SK-N-SH (cell line): ENCODE measurements around the gene DOHH. TPM values are rescaled to one million over a fixed set of nuclear protein-coding genes. Genes with fewer than 3 reads are reported as not detected.
"Not testable (repeated sequence)": the region's sequence is repeated elsewhere in the genome, so short reads cannot be mapped to it uniquely, and the experiment has no call there.

ENCODE experiments used
- CTCF ChIA-PET: fragments of 300-600, 350-600 bp; formaldehyde crosslinking; extraction: SDS; loops from one replicate; lab custom pipeline; 2021; lab: Yijun Ruan, JAX
- POLR2A ChIA-PET: fragments of 350-600 bp; sonication (Branson Sonifier 250); formaldehyde crosslinking; extraction: SDS; loops from one replicate; lab custom pipeline; 2020; ENCODE audit warnings: antibody characterized with exemption, inconsistent platforms; lab: Yijun Ruan, JAX
- DNase-seq: peaks from one replicate; pipeline ENCODE4 v3.0.0; 2012
- H2AFZ ChIP-seq: fragments of 200-600 bp; sonication (generic); 2 replicates; pipeline ENCODE4 v1.8.1; 2016; ENCODE audit warnings: antibody characterized with exemption, mild to moderate bottlenecking, low read depth
- H3F3A ChIP-seq: fragments of 200-600 bp; sonication (generic); replicated peaks from 2 replicates; pipeline ENCODE3; 2016; ENCODE audit warnings: antibody characterized with exemption, mild to moderate bottlenecking; ENCODE audit not compliant: insufficient read depth
- H3K27ac ChIP-seq, 2 experiments: fragments of 200-500 bp in 1 of 2; fragments of 200-600 bp in 1 of 2; sonication (Bioruptor generic) in 1 of 2; sonication (generic), shearing (Covaris generic) in 1 of 2; 2 replicates each; pipeline versions ENCODE4 v1.5.1 to v1.6.1; 2014 to 2016; ENCODE audit warnings: low read depth in 2 of 2, inconsistent platforms in 1 of 2, low read length in 1 of 2, mild to moderate bottlenecking in 1 of 2, mixed read lengths in 1 of 2
- H3K27me3 ChIP-seq: fragments of 200-600 bp; sonication (generic), shearing (Covaris generic); 2 replicates; pipeline ENCODE4 v1.6.1; 2016; ENCODE audit warnings: mixed run types; ENCODE audit not compliant: insufficient read depth
- H3K36me3 ChIP-seq, 2 experiments: fragments of 200-500 bp in 1 of 2; fragments of 200-600 bp in 1 of 2; sonication (Bioruptor generic) in 1 of 2; sonication (generic) in 1 of 2; replicated peaks in 1 of 2; 2 replicates each; pipeline versions ENCODE3 to v1.5.1; 2014 to 2016; ENCODE audit warnings: low read length in 1 of 2, mild to moderate bottlenecking in 1 of 2; ENCODE audit not compliant: insufficient read depth in 2 of 2, control insufficient read depth in 1 of 2
- H3K4me1 ChIP-seq, 2 experiments: fragments of 200-500 bp in 1 of 2; fragments of 200-600 bp in 1 of 2; sonication (Bioruptor generic) in 1 of 2; sonication (generic), shearing (Covaris generic) in 1 of 2; 2 replicates each; pipeline versions ENCODE4 v1.5.1 to v1.6.1; 2014 to 2016; ENCODE audit warnings: low read depth in 1 of 2, low read length in 1 of 2, mixed run types in 1 of 2; ENCODE audit not compliant: insufficient read depth in 2 of 2, control insufficient read depth in 1 of 2
- H3K4me2 ChIP-seq: fragments of 200-600 bp; sonication (generic), shearing (Covaris generic); 2 replicates; pipeline ENCODE4 v1.6.1; 2017; ENCODE audit warnings: mixed run types
- H3K4me3 ChIP-seq, 2 experiments: fragments of 200-500 bp in 1 of 2; fragments of 200-600 bp in 1 of 2; sonication (Bioruptor generic) in 1 of 2; sonication (generic), shearing (Covaris generic) in 1 of 2; 2 replicates each; pipeline versions ENCODE4 v1.5.1 to v1.8.1; 2014 to 2016; ENCODE audit warnings: low read depth in 2 of 2, inconsistent platforms in 1 of 2, low read length in 1 of 2, mild to moderate bottlenecking in 1 of 2, mixed read lengths in 1 of 2, moderate library complexity in 1 of 2
- H3K79me2 ChIP-seq: fragments of 200-600 bp; sonication (generic); 2 replicates; pipeline ENCODE4 v1.8.1; 2017; ENCODE audit warnings: mild to moderate bottlenecking; ENCODE audit not compliant: insufficient read depth
- H3K9ac ChIP-seq: fragments of 200-600 bp; sonication (generic); 2 replicates; pipeline ENCODE4 v1.6.1; 2017; ENCODE audit warnings: mixed run types
- H3K9me2 ChIP-seq: fragments of 200-600 bp; sonication (generic); 2 replicates; pipeline ENCODE4 v1.6.1; 2017; ENCODE audit warnings: mixed run types
- H3K9me3 ChIP-seq: fragments of 200-600 bp; sonication (generic); 2 replicates; pipeline ENCODE4 v1.6.1; 2017; ENCODE audit warnings: mixed run types, mild to moderate bottlenecking, moderate library complexity
- H4K20me1 ChIP-seq: fragments of 200-600 bp; sonication (generic); 2 replicates; pipeline ENCODE4 v1.6.1; 2017; ENCODE audit warnings: mild to moderate bottlenecking, mixed run types; ENCODE audit not compliant: insufficient read depth
- FOXJ3 ChIP-seq: sonication (generic); formaldehyde crosslinking; IDR thresholded peaks from 2 replicates; pipeline ENCODE4 v1.5.1; 2020; ENCODE audit warnings: mild to moderate bottlenecking, missing genetic modification reagents
- GATA2 ChIP-seq: sonication (generic); formaldehyde crosslinking; IDR thresholded peaks from 2 replicates; pipeline ENCODE4 v1.5.0; 2020; ENCODE audit warnings: mild to moderate bottlenecking, missing genetic modification reagents
- JUND ChIP-seq: IDR thresholded peaks from 2 replicates; pipeline ENCODE4 v1.4.0; 2012
- MAX ChIP-seq: IDR thresholded peaks from 2 replicates; pipeline ENCODE4 v1.4.0; 2012; ENCODE audit warnings: low read depth
- MEF2A ChIP-seq: IDR thresholded peaks from 2 replicates; pipeline ENCODE4 v1.4.0; 2012; ENCODE audit warnings: low read depth, borderline replicate concordance
- PBX3 ChIP-seq: IDR thresholded peaks from 2 replicates; pipeline ENCODE4; 2012
- RCOR1 ChIP-seq: fragments of 150-350 bp; IDR thresholded peaks from 2 replicates; pipeline ENCODE4 v1.6.1; 2017; ENCODE audit warnings: antibody characterized with exemption, low read length
- RXRA ChIP-seq: IDR thresholded peaks from 2 replicates; pipeline ENCODE4 v1.4.0; 2012; ENCODE audit warnings: low read depth, mild to moderate bottlenecking, borderline replicate concordance
- SMC3 ChIP-seq: IDR thresholded peaks from 2 replicates; pipeline ENCODE4 v1.6.1; 2012; ENCODE audit warnings: low read depth, low read length, improper control_type of control experiment
- USF1 ChIP-seq: IDR thresholded peaks from 2 replicates; pipeline ENCODE4 v1.4.0; 2012; ENCODE audit warnings: low read depth, borderline replicate concordance
- YY1 ChIP-seq: IDR thresholded peaks from 2 replicates; pipeline ENCODE4 v1.4.0; 2012; ENCODE audit warnings: low read depth, mild to moderate bottlenecking
- WGBS: methylation state at CpG from one replicate; pipeline ENCODE4 v1.1.6; 2017; ENCODE audit warnings: low lambda C conversion rate; 5-methylcytosine and 5-hydroxymethylcytosine counted together
- polyA plus RNA-seq, 3 experiments: library from polyadenylated mRNA; depleted of rRNA; stranded (reverse); fragments of >200 nt; gene quantifications; 2 replicates each; pipeline ENCODE4 v1.2.3, GENCODE V29; 2012
- TF ChIP-seq, protein P1 (sequence below): fragments of 150-350 bp; IDR thresholded peaks from 2 replicates; pipeline ENCODE4 v1.6.1; 2016; ENCODE audit warnings: mild to moderate bottlenecking, low read depth, low read length
- TF ChIP-seq, protein P2 (sequence below): fragments of 150-350 bp; IDR thresholded peaks from 2 replicates; pipeline ENCODE4 v1.6.1; 2017; ENCODE audit warnings: antibody characterized with exemption, low read length, low read depth, borderline replicate concordance

The DOHH gene
- polyA plus RNA-seq, 1 of the 3 experiments (the other 2 are of a cell fraction) = 14.3 TPM

GRCh38 chr19:3531716-3532115 is 31.2 kb upstream of the DOHH start:
- Histone ChIP-seq H4K20me1 (peaks cover 13% of the 10 kb centered on the region), H3F3A (no peaks in the 10 kb centered on the region), H3K9me2 (no peaks in the 10 kb centered on the region), H3K79me2 (no peaks in the 10 kb centered on the region), H3K4me3 (no peak overlapping the region), H3K4me1 (no peaks in the 10 kb centered on the region; a peak in 1 of 4 replicates), H3K9ac (no peak overlapping the region), H3K27me3 (no peaks in the 10 kb centered on the region), H3K9me3 (no peaks in the 10 kb centered on the region), H3K27ac (no peak overlapping the region), H3K4me2 (no peak overlapping the region), H3K36me3 (peaks cover 4 to 55% of the 10 kb centered on the region in 2 experiments), H2AFZ (no peak overlapping the region)
- POLR2A ChIA-PET = no interaction called here
- CTCF ChIA-PET = interaction anchor here (1.4 kb wide), 1 partner anchor 55 kb away, joined by 3 read pairs; no protein-coding TSS in a partner anchor
- DNase-seq = no peak
- TF ChIP-seq USF1 (no peak), PBX3 (no peak), RXRA (no peak), MEF2A (no peak), SMC3 (no peak), JUND (no peak), MAX (no peak), FOXJ3 (CRISPR knock-in tag) (no peak), GATA2 (CRISPR knock-in tag) (no peak), YY1 (no peak)
- TF ChIP-seq, protein P1, sequence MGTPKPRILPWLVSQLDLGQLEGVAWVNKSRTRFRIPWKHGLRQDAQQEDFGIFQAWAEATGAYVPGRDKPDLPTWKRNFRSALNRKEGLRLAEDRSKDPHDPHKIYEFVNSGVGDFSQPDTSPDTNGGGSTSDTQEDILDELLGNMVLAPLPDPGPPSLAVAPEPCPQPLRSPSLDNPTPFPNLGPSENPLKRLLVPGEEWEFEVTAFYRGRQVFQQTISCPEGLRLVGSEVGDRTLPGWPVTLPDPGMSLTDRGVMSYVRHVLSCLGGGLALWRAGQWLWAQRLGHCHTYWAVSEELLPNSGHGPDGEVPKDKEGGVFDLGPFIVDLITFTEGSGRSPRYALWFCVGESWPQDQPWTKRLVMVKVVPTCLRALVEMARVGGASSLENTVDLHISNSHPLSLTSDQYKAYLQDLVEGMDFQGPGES = no peak
- 97% methylated on average over 15 of the region's 29 CpGs for WGBS

- no peak overlapping the region for H3K4me2 ChIP-seq
- POLR2A ChIA-PET = no interaction called here
Measured at GRCh38 chr19:3530389-3530788, 29.9 kb upstream of the DOHH start.

DNA sequence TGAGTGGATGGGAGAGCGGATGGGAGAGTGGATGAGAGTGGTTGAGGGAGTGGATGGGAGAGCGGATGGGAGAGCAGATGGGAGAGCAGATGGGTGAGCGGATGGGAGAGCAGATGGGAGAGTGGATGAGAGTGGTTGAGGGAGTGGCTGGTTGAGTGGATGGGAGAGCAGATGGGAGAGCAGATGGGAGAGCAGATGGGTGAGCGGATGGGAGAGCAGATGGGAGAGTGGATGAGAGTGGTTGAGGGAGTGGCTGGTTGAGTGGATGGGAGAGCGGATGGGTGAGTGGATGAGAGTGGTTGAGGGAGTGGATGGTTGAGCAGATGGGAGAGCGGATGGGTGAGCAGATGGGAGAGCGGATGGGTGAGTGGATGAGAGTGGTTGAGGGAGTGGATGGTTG is 28.8 kb upstream of the DOHH start:
- CTCF ChIA-PET = not testable (repeated sequence)

More at GRCh38 chr19:3530389-3530788, 29.9 kb upstream of the DOHH start:
- no peak overlapping the region for H2AFZ ChIP-seq
- no peak overlapping the region for H3K27ac ChIP-seq
- H3F3A ChIP-seq = no peaks in the 10 kb centered on the region
- H4K20me1 ChIP-seq = peaks cover 3% of the 10 kb centered on the region; the same call in 1 of the 2 replicates
- WGBS = 98% methylated on average over 12 of the region's 12 CpGs
- DNase-seq = no peak
- no peak overlapping the region for H3K9ac ChIP-seq
- no peaks in the 10 kb centered on the region for H3K79me2 ChIP-seq
- H3K9me2 ChIP-seq = no peaks in the 10 kb centered on the region
- H3K9me3 ChIP-seq = no peaks in the 10 kb centered on the region
- H3K4me3 ChIP-seq = no peak overlapping the region
- CTCF ChIA-PET = no interaction called here
- H3K27me3 ChIP-seq = no peaks in the 10 kb centered on the region
- H3K36me3 ChIP-seq = peaks cover 4 to 50% of the 10 kb centered on the region in 2 experiments
- H3K4me1 ChIP-seq = no peaks in the 10 kb centered on the region
- TF ChIP-seq JUND (no peak), FOXJ3 (CRISPR knock-in tag) (no peak), RCOR1 (no peak)
- TF ChIP-seq, protein P2, sequence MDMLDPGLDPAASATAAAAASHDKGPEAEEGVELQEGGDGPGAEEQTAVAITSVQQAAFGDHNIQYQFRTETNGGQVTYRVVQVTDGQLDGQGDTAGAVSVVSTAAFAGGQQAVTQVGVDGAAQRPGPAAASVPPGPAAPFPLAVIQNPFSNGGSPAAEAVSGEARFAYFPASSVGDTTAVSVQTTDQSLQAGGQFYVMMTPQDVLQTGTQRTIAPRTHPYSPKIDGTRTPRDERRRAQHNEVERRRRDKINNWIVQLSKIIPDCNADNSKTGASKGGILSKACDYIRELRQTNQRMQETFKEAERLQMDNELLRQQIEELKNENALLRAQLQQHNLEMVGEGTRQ = no peak
- TF ChIP-seq, protein P1 = no peak

More for the DNA sequence above, 28.8 kb upstream of the DOHH start:
- H3K9me2 ChIP-seq, H2AFZ ChIP-seq, H3K27ac ChIP-seq, H3K79me2 ChIP-seq, H3K27me3 ChIP-seq, POLR2A ChIA-PET, H3K4me1 ChIP-seq, H3K9ac ChIP-seq, H3K4me2 ChIP-seq, H3K4me3 ChIP-seq, H3F3A ChIP-seq, DNase-seq, H4K20me1 ChIP-seq, H3K9me3 ChIP-seq: not testable (repeated sequence)
- over 99% methylated on average over 7 of the region's 7 CpGs for WGBS
- H3K36me3 ChIP-seq = peaks cover 4 to 45% of the 10 kb centered on the region in 2 experiments
